ENCODE data around the gene FAM131C.

FAM131C gene

DNA sequence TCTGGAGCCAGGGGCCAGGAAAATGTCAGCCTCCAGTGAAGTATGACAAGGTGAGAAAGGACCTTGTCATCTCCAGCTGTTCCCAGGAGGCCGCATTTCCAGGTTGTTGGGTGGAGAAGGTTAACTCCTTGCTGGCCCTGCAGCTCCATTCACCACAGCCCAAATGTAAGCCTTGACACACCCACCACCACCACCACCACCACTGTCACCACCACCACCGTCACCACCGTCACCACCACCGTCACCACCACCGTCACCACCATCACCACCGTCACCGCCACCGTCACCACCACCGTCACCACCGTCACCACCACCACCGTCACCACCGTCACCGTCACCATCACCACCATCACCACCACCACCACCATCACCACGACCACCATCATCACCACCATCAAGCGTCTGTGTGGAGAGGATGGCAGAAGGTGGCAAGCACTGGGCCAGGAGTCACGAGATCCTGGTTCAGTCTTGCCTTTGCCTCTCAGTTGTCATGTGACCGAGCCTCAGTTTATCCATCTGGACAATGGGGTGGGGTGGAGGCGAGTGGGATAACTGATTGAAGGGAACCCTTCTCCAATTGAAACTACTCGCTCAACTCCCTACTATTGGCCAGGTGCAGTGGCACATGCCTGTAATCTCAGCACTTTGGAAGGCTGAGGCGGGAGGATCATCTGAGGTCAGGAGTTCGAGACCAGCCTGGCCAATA lies 21.2 kb upstream of the FAM131C start:
- no peaks in the 10 kb centered on the region for H3K36me3 ChIP-seq (ENCODE audit: control insufficient read depth, insufficient read depth, low read length)
- H3K4me3 ChIP-seq (ENCODE audit: low read depth, low read length): no peak overlapping the region
- no peaks in the 10 kb centered on the region for H3K27me3 ChIP-seq (ENCODE audit: control insufficient read depth, insufficient read depth, low read length)
- no peaks in the 10 kb centered on the region for H3K9me3 ChIP-seq (ENCODE audit: control insufficient read depth, insufficient read depth, low read length)
- H3K9ac ChIP-seq (ENCODE audit: low read depth, low read length): no peak overlapping the region
- no peaks in the 10 kb centered on the region for H3K4me1 ChIP-seq (ENCODE audit: control insufficient read depth, insufficient read depth, low read length)

DNA sequence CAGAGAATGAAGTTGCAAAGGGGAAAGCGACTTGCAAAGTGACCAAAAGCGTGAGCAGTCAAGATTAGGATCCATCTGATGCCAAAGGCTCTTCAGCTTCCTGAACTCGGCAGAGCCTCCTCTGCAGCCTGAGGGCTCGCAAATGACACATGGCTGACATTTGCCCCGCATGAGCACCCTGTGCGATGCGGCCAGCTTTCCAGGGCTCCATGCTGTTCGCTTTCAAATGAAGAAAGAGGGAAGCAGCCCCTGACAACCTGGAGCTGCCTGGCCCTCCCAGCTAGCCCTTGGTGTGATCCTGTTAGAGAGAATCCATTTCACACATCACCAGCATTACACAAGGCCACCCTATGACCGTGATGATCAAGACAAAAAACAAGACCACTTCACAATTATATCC lies 20.2 kb upstream of the FAM131C start:
- Histone ChIP-seq H3K4me1 (ENCODE audit: control insufficient read depth, insufficient read depth, low read length) (no peaks in the 10 kb centered on the region), H3K9me3 (ENCODE audit: control insufficient read depth, insufficient read depth, low read length) (no peaks in the 10 kb centered on the region), H3K9ac (ENCODE audit: low read depth, low read length) (no peak overlapping the region), H3K36me3 (ENCODE audit: control insufficient read depth, insufficient read depth, low read length) (no peaks in the 10 kb centered on the region), H3K27me3 (ENCODE audit: control insufficient read depth, insufficient read depth, low read length) (no peaks in the 10 kb centered on the region), H3K4me3 (ENCODE audit: low read depth, low read length) (no peak overlapping the region)

DNA sequence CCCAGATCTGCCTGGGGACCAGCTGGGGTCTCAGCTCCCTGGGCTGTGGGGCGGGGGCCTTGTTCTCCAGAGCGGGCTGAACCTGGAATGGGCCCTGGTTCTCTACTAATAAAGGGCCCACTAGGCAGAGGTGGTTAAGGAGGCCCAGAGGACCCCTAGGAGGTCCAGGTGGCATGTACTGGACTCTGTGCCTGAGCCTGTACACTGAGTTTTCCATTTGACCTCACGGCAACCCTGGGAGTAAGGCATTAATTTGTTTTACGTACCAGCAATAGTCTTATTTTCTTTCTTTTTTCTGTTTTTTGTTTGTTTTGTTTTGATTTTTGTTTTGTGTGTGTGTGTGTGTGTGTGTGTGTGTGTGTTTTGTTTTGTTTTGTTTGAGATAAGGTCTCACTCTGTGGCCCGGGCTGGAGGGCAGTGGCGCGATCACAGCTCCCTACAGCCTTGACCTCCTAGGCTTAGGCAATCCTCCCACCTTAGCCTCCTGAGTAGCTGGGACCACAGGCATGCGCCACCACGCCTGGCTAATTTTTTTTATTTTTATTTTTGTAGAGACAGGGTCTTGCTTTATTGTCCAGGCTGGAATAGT lies 19.6 kb upstream of the FAM131C start:
- H3K36me3 ChIP-seq (ENCODE audit: control insufficient read depth, insufficient read depth, low read length): no peaks in the 10 kb centered on the region
- no peaks in the 10 kb centered on the region for H3K27me3 ChIP-seq (ENCODE audit: control insufficient read depth, insufficient read depth, low read length)
- H3K4me1 ChIP-seq (ENCODE audit: control insufficient read depth, insufficient read depth, low read length): no peaks in the 10 kb centered on the region
- no peaks in the 10 kb centered on the region for H3K9me3 ChIP-seq (ENCODE audit: control insufficient read depth, insufficient read depth, low read length)
- H3K9ac ChIP-seq (ENCODE audit: low read depth, low read length): no peak overlapping the region
- no peak overlapping the region for H3K4me3 ChIP-seq (ENCODE audit: low read depth, low read length)

DNA sequence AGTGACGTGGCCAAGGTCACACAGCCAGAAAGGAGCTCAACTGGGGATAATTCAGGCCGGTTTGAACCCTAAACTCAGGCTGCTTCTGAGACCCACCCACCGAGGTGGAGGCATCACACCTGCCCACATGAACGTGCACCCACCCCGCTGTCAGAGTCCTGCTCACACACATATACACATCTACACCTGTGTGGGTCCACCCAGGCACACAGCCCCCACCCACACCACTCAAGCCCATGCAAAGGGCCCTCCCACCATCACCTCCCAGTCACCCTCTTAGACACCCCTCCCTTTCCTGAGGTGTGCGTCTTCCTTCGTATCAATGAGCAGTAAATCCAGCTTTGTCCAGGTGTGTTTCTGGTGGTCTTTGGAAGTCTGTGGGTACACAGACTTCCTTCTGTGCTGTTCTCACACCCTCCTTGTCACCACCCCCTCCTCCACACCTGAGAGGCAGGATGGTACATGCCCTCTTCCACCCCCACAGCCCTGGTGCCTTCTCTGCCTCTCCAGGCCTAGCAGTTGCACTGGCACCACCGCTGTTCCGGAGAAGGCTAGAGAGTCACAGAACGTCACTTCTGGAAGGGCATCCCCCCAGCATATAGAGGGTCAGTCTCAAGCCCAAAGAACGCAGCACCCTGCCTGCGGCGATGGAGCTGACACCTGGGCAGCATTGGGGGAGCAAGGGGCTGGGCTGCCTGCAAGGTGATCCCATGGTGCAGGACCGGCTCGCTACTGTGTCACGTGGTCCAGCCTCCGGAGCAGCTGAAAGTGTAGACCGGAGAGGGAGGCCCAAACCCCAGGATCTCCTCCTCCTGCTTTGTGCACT lies 18.9 kb upstream of the FAM131C start:
- no peaks in the 10 kb centered on the region for H3K36me3 ChIP-seq (ENCODE audit: control insufficient read depth, insufficient read depth, low read length)
- H3K27me3 ChIP-seq (ENCODE audit: control insufficient read depth, insufficient read depth, low read length): no peaks in the 10 kb centered on the region
- no peaks in the 10 kb centered on the region for H3K9me3 ChIP-seq (ENCODE audit: control insufficient read depth, insufficient read depth, low read length)
- no peak overlapping the region for H3K9ac ChIP-seq (ENCODE audit: low read depth, low read length)
- no peak overlapping the region for H3K4me3 ChIP-seq (ENCODE audit: low read depth, low read length)
- no peaks in the 10 kb centered on the region for H3K4me1 ChIP-seq (ENCODE audit: control insufficient read depth, insufficient read depth, low read length)

DNA sequence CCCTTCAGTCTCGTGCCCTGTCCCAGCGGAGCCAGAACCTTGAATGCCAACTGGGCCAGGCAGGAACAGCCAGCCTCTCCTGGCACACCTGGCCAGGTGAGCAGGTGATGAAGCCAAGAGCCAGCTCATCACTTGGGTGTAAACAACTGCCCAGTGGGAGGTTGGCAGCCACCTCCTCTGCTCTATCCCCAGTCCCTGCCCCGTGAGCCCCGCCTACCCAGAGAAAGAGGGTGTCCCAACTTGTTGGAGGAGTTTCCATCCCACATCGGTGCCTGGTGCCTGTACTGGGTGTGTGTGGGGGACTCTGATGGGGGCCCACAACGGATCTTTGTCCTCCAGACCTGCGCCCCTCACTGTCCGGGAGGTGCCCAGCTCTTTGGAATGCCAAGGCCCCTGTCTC lies 17.8 kb upstream of the FAM131C start:
- Histone ChIP-seq H3K27me3 (ENCODE audit: control insufficient read depth, insufficient read depth, low read length) (no peaks in the 10 kb centered on the region), H3K4me3 (ENCODE audit: low read depth, low read length) (no peak overlapping the region), H3K9me3 (ENCODE audit: control insufficient read depth, insufficient read depth, low read length) (no peaks in the 10 kb centered on the region), H3K9ac (ENCODE audit: low read depth, low read length) (no peak overlapping the region), H3K4me1 (ENCODE audit: control insufficient read depth, insufficient read depth, low read length) (no peaks in the 10 kb centered on the region), H3K36me3 (ENCODE audit: control insufficient read depth, insufficient read depth, low read length) (no peaks in the 10 kb centered on the region)

DNA sequence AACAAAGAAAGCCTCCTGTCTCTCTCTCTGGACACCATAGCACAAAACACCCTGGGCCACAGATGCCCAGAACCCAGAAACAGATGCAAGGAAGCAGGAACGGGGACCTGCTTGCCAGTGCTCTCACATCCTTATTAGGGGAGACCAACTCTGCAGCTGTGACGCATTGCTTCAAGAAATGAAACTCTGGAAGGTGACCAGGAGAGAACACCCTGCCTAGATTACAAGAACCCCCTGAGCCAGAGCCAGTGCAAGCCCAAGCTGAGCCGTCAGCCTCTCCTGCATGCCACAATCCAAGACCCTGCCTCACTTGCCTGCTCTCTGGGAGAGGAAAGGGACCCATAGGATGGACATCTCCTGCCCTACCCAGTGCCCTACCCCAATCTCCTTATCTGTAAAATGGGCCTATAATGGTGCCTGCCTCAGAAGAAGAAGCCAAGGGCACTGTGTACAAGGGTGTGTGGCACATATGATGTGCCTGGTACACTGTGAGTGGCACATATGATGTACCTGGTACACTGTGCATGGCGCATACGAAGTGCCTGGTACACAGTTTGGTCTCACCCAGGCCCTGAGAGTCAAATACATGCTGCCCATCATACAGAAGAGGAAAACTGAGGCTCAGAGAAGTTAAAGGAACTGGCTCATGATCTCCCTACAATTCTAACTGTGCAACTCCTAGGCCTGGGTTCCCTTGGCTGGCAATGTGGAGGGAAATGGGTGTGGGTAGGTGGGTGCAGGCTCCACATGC lies 16.8 kb upstream of the FAM131C start:
- H3K27me3 ChIP-seq (ENCODE audit: control insufficient read depth, insufficient read depth, low read length): no peaks in the 10 kb centered on the region
- H3K4me3 ChIP-seq (ENCODE audit: low read depth, low read length): no peak overlapping the region
- no peaks in the 10 kb centered on the region for H3K9me3 ChIP-seq (ENCODE audit: control insufficient read depth, insufficient read depth, low read length)
- no peaks in the 10 kb centered on the region for H3K4me1 ChIP-seq (ENCODE audit: control insufficient read depth, insufficient read depth, low read length)
- no peaks in the 10 kb centered on the region for H3K36me3 ChIP-seq (ENCODE audit: control insufficient read depth, insufficient read depth, low read length)
- H3K9ac ChIP-seq (ENCODE audit: low read depth, low read length): no peak overlapping the region

DNA sequence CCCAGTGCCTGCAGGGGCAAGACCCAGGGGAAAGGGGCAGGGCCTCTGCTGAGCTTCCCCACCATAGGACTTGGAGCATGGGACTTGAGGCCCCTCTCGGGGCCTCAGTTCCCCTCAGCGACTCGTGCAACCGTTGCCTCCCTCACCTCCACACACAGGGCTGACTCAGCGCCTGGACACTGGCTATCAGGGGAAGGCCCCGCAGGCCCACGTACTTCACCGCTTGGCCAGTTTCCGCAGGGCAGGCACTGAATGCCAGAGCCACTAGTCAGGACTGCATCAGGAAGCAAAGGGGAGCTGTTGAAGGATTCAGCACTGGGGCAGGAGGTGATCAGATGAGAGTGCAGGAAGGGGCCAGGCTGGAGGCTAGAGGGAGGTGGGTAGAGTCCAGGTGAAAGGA lies 15.5 kb upstream of the FAM131C start:
- Histone ChIP-seq H3K27me3 (ENCODE audit: control insufficient read depth, insufficient read depth, low read length) (no peaks in the 10 kb centered on the region), H3K9ac (ENCODE audit: low read depth, low read length) (no peak overlapping the region), H3K9me3 (ENCODE audit: control insufficient read depth, insufficient read depth, low read length) (no peaks in the 10 kb centered on the region), H3K36me3 (ENCODE audit: control insufficient read depth, insufficient read depth, low read length) (no peaks in the 10 kb centered on the region), H3K4me3 (ENCODE audit: low read depth, low read length) (no peak overlapping the region), H3K4me1 (ENCODE audit: control insufficient read depth, insufficient read depth, low read length) (no peaks in the 10 kb centered on the region)

DNA sequence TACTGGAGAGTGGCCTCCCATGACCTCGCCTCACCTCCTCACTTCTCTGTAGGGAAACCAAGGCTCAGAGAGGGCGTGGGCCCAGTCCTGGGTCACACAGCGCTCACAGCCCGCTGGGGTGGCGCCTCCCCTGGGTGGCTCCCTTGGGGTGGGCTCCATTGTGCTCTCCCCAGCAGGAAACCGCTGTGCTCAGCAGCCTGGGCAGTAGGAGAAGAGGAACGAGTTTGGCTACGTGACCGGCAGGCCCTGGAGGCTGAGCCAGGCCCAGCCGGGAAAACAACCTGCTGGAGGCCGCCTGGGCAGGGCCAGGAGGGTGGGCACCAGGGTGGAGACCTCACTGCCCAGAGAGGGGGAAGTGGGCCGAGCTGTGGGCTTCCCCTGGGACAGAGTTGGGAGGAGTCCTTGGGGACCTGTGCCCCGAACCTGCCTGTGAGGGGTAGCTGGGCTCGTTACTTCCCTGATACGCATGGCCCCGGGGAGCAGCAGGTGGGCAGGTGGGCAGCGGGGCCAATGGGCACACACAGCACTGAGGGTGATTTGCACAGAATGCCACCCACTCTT lies 15.0 kb upstream of the FAM131C start:
- H3K4me1 ChIP-seq (ENCODE audit: control insufficient read depth, insufficient read depth, low read length): no peaks in the 10 kb centered on the region
- no peak overlapping the region for H3K4me3 ChIP-seq (ENCODE audit: low read depth, low read length)
- H3K9ac ChIP-seq (ENCODE audit: low read depth, low read length): no peak overlapping the region
- no peaks in the 10 kb centered on the region for H3K27me3 ChIP-seq (ENCODE audit: control insufficient read depth, insufficient read depth, low read length)
- H3K9me3 ChIP-seq (ENCODE audit: control insufficient read depth, insufficient read depth, low read length): no peaks in the 10 kb centered on the region
- no peaks in the 10 kb centered on the region for H3K36me3 ChIP-seq (ENCODE audit: control insufficient read depth, insufficient read depth, low read length)

DNA sequence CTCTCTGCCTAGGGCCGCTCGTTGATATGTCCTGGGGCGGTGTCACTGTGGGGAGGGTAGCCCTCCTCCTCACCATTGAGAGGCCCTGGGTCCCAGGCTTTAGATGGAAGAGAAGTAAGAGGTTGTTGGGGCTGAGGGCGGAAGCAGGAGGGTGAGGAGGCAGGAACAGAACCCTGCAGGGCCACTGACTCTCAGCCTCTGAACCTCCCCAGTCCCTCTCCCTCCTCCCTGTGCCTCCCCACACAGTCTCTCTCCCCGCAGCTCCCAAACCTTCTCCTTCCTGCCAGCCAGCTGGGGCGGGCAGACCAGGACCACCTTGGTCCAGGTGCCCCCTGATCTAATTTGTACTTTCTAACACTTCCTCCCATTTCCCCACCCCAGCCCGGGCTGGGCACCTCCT lies 14.3 kb upstream of the FAM131C start:
- Histone ChIP-seq H3K27me3 (ENCODE audit: control insufficient read depth, insufficient read depth, low read length) (no peaks in the 10 kb centered on the region), H3K4me3 (ENCODE audit: low read depth, low read length) (no peak overlapping the region)

DNA sequence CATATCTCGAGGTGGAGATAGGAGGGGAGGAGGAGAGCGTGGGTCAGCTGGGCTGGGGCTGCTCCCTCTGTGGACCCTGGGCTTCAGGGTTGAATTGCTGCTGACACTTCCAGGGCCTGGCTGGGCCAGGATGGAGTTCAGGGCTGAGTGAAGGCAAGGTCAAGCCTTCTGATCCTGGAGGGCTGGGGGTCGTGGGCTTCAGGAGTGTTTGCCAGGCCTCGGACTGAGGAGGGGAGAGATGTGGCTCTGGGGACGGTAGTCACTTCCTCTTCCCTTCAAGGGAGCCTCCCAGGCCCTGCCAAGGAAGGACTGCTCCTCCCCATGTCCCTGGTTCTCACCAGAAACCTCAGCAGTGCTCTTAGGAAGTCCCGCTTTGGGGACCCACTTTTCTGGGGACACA lies 12.1 kb upstream of the FAM131C start:
- Histone ChIP-seq H3K27me3 (ENCODE audit: control insufficient read depth, insufficient read depth, low read length) (no peaks in the 10 kb centered on the region), H3K36me3 (ENCODE audit: control insufficient read depth, insufficient read depth, low read length) (no peaks in the 10 kb centered on the region), H3K9ac (ENCODE audit: low read depth, low read length) (no peak overlapping the region), H3K9me3 (ENCODE audit: control insufficient read depth, insufficient read depth, low read length) (no peaks in the 10 kb centered on the region), H3K4me1 (ENCODE audit: control insufficient read depth, insufficient read depth, low read length) (peaks cover 3% of the 10 kb centered on the region), H3K4me3 (ENCODE audit: low read depth, low read length) (no peak overlapping the region)

More for the DNA sequence above, 14.3 kb upstream of the FAM131C start:
- no peaks in the 10 kb centered on the region for H3K36me3 ChIP-seq (ENCODE audit: control insufficient read depth, insufficient read depth, low read length)
- no peaks in the 10 kb centered on the region for H3K4me1 ChIP-seq (ENCODE audit: control insufficient read depth, insufficient read depth, low read length)
- no peak overlapping the region for H3K9ac ChIP-seq (ENCODE audit: low read depth, low read length)
- H3K9me3 ChIP-seq (ENCODE audit: control insufficient read depth, insufficient read depth, low read length): no peaks in the 10 kb centered on the region

DNA sequence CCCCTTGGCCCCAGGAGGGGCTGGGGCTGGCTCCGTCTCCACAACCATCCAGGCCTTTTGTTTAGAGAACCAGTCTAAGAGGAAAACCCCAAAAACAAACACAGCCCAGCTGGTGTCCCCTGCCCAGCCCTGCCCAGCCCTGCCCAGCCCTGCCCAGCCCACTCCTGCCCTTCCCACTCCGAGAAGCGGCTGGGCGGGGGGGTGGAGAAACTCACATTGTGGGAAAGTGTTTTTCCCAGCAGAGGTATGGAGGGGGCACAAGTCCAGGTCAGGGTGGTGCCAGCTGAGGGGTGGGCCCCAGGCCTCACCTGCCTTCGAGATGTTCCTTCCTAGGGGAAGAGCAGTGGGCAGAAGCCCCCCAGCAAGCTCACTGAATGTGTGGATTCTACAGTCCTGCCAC lies 10.0 kb upstream of the FAM131C start:
- no peak overlapping the region for H3K4me3 ChIP-seq (ENCODE audit: low read depth, low read length)
- no peaks in the 10 kb centered on the region for H3K36me3 ChIP-seq (ENCODE audit: control insufficient read depth, insufficient read depth, low read length)
- no peaks in the 10 kb centered on the region for H3K27me3 ChIP-seq (ENCODE audit: control insufficient read depth, insufficient read depth, low read length)
- no peak overlapping the region for H3K9ac ChIP-seq (ENCODE audit: low read depth, low read length)
- peaks cover 7% of the 10 kb centered on the region for H3K4me1 ChIP-seq (ENCODE audit: control insufficient read depth, insufficient read depth, low read length)
- no peaks in the 10 kb centered on the region for H3K9me3 ChIP-seq (ENCODE audit: control insufficient read depth, insufficient read depth, low read length)

Data from iPS-15b (cell line).